ENCODE measurements around the gene LAPTM5.

LAPTM5 gene

GRCh38 chr1:30719406-30720270, 37.9 kb downstream of the LAPTM5 start:
- TF ChIP-seq CTCF (IDR thresholded peaks at IDR 0.05), result no peak
- peaks cover 3 to 21% (median 5%) of the 10 kb centered on the region in 4 donors for H3K4me1 ChIP-seq
- peaks cover 0 to 29% (median 0%) of the 10 kb centered on the region in 3 donors for H3K36me3 ChIP-seq
- intact Hi-C loops (cut with DNase I; ENCODE audit: low total_unique reads), result loop anchor here (5.0 kb wide), 1 partner anchor 193 kb away; no protein-coding TSS in a partner anchor
- DNase-seq, result no peak
- H3K27ac ChIP-seq, result peak overlapping the region; percentile 91 to 97
- no peaks in the 10 kb centered on the region for H3K27me3 ChIP-seq
- H3K9me3 ChIP-seq, result no peaks in the 10 kb centered on the region
- peak overlapping the region; percentile 52 to 57 for H3K4me3 ChIP-seq

- no peaks in the 10 kb centered on the region for H3K9me3 ChIP-seq
- H3K4me3 ChIP-seq, result peak overlapping the region; percentile 52 to 57
- H3K36me3 ChIP-seq, result peaks cover 0 to 21% (median 0%) of the 10 kb centered on the region in 3 donors
- peak; percentile 95 to 100 for TF ChIP-seq CTCF (IDR thresholded peaks at IDR 0.05)
- DNase-seq, result peak; percentile 74 to 91
- intact Hi-C loops (cut with DNase I; ENCODE audit: low total_unique reads), result no loop called here
- H3K27ac ChIP-seq, result peak overlapping the region; percentile 91 to 97
- no peaks in the 10 kb centered on the region for H3K27me3 ChIP-seq
- H3K4me1 ChIP-seq, result peaks cover 3 to 21% (median 5%) of the 10 kb centered on the region in 4 donors
These were observed 38.8 kb downstream of the LAPTM5 start for GRCh38 chr1:30718636-30719405.

- Histone ChIP-seq H3K4me1 (peaks cover 3 to 21% (median 5%) of the 10 kb centered on the region in 4 donors), H3K27ac (peak overlapping the region; percentile 91 to 97), H3K4me3 (peak overlapping the region; percentile 34 to 46), H3K36me3 (peaks cover 0 to 14% (median 0%) of the 10 kb centered on the region in 3 donors), H3K9me3 (no peaks in the 10 kb centered on the region), H3K27me3 (no peaks in the 10 kb centered on the region)
- DNase-seq, result peak; percentile 99 to 100
- intact Hi-C loops (cut with DNase I; ENCODE audit: low total_unique reads), result no loop called here
- TF ChIP-seq CTCF (IDR thresholded peaks at IDR 0.05), result no peak
These were observed 39.4 kb downstream of the LAPTM5 start for GRCh38 chr1:30718091-30718635.

GRCh38 chr1:30716646-30717045, 40.9 kb downstream of the LAPTM5 start:
- no peak overlapping the region for H3K27ac ChIP-seq
- no peaks in the 10 kb centered on the region for H3K9me3 ChIP-seq
- intact Hi-C loops (cut with DNase I; ENCODE audit: low total_unique reads), result no loop called here
- H3K36me3 ChIP-seq, result peaks cover 0 to 2% (median 0%) of the 10 kb centered on the region in 3 donors
- TF ChIP-seq CTCF (IDR thresholded peaks at IDR 0.05), result no peak
- H3K27me3 ChIP-seq, result no peaks in the 10 kb centered on the region
- H3K4me3 ChIP-seq, result no peak overlapping the region
- peaks cover 3 to 15% (median 5%) of the 10 kb centered on the region in 4 donors for H3K4me1 ChIP-seq
- DNase-seq, result no peak

GRCh38 chr1:30715886-30716285, 41.7 kb downstream of the LAPTM5 start:
- Histone ChIP-seq H3K4me3 (no peak overlapping the region), H3K4me1 (peaks cover 3 to 15% (median 5%) of the 10 kb centered on the region in 4 donors), H3K36me3 (no peaks in the 10 kb centered on the region), H3K27ac (no peak overlapping the region), H3K27me3 (no peaks in the 10 kb centered on the region), H3K9me3 (no peaks in the 10 kb centered on the region)
- no peak for TF ChIP-seq CTCF (IDR thresholded peaks at IDR 0.05)
- intact Hi-C loops (cut with DNase I; ENCODE audit: low total_unique reads), result no loop called here
- DNase-seq, result no peak
